Activated CD4-positive, alpha-beta T cell treated with anti-CD3 and anti-CD28 coated beads, Interleukin-2, amount 50 U/mL, for 16 hours (primary cell): ENCODE data around the gene TTLL13.

ENCODE experiments used
- DNase-seq: peaks from one replicate; pipeline ENCODE4 v3.0.0-alpha.2; 2020

TTLL13 gene, protein sequence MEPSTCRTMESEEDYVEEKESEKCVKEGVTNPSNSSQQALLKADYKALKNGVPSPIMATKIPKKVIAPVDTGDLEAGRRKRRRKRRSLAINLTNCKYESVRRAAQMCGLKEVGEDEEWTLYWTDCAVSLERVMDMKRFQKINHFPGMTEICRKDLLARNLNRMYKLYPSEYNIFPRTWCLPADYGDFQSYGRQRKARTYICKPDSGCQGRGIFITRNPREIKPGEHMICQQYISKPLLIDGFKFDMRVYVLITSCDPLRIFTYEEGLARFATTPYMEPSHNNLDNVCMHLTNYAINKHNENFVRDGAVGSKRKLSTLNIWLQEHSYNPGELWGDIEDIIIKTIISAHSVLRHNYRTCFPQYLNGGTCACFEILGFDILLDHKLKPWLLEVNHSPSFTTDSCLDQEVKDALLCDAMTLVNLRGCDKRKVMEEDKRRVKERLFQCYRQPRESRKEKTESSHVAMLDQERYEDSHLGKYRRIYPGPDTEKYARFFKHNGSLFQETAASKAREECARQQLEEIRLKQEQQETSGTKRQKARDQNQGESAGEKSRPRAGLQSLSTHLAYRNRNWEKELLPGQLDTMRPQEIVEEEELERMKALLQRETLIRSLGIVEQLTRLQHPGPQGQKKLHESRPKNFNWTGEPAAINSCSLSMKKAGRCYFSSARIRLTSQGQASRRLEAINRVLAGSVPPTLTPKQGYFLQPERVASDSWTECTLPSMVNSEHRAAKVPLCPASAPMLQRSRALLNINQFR

GRCh38 chr15:90249203-90249863 lies at the start of gene TTLL13:
Gene TTLL13, plus strand, starts transcription at chr15:90249556. Its CDS starts 1,075 bp downstream, at chr15:90250631.
- DNase-seq: peak; percentile 58

- DNase-seq: no peak
Measured at GRCh38 chr15:90200534-90201129, 48.7 kb upstream of the TTLL13 start.

DNA sequence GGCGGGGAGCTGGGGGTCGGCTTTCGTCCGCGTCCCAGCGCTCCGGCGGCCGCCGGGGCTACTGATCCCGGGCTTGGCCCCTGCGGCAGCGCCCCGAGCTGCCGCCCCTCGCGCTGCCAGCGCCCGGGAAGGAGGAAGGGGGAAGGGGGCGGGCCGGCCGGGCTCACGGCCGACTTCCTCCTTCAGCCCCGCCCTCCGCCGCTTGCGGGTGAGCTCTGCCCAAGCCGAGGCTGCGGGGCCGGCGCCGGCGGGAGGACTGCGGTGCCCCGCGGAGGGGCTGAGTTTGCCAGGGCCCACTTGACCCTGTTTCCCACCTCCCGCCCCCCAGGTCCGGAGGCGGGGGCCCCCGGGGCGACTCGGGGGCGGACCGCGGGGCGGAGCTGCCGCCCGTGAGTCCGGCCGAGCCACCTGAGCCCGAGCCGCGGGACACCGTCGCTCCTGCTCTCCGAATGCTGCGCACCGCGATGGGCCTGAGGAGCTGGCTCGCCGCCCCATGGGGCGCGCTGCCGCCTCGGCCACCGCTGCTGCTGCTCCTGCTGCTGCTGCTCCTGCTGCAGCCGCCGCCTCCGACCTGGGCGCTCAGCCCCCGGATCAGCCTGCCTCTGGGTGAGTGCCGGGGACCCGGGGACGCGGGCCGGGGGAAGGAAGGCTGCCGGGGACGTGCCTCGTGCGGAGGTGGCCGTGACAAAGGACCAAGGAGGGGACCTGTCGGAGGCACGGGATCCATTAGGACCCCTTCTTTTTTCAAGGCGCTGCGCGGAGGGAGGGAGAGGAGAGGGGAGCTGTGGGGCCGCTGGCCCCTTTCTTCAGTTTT lies 48.0 kb upstream of the TTLL13 start, which contains the start of gene SEMA4B:
TSS of gene SEMA4B (plus strand) at position 201 of the 814 bp plus-strand sequence. CDS start at position 450, 249 bp downstream.
- DNase-seq: peak; percentile 62

DNA sequence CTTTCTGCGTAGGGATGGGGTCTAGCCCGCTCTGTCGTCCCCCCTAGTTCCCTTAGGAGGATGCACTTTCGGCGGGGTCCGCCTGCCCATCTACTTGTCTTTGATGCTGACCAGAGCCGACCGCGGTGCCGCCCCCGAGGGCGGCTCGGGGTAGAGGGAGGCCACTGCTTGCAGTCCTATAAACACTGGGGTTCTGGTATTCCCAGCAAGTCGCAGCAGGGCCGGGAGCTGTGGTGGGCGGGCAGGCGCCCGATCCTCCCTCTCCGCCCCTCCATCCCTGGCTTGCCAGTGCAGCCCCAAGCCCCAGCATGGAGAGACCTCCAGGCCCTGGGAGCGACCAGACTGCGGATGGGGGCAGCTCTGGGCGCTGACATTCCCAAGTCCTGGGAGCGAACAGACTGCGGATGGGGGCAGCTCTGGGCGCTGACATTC lies 47.4 kb upstream of the TTLL13 start:
- no peak for DNase-seq

- DNase-seq: no peak
Measured at GRCh38 chr15:90202929-90203328, 46.4 kb upstream of the TTLL13 start.

DNA sequence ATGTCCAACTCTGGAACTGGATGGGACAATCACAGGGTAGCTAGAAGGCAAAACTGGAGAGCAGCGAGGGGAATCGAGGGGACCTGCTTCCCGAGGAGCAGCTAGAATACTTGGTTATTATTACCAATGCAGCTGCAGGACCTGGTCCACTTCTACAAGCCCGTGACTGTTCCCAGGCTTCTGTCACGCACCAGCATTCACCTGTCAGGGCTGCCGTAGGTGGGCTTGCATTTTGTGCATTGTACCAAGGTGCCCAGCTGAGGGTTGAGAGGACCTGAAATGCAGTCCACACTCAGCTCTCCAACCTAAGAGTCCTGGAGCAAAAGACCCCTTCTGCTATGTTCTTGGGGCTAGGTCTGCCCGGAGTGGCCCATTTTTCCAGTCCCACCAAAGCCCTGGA lies 45.9 kb upstream of the TTLL13 start:
- no peak for DNase-seq

GRCh38 chr15:90203922-90204321 lies 45.4 kb upstream of the TTLL13 start:
- no peak for DNase-seq

GRCh38 chr15:90205050-90205848 lies 44.1 kb upstream of the TTLL13 start:
- no peak for DNase-seq

- no peak for DNase-seq
Measured at GRCh38 chr15:90205886-90206285, 43.5 kb upstream of the TTLL13 start.

- DNase-seq: no peak
Measured at GRCh38 chr15:90207252-90207651, 42.1 kb upstream of the TTLL13 start.

DNA sequence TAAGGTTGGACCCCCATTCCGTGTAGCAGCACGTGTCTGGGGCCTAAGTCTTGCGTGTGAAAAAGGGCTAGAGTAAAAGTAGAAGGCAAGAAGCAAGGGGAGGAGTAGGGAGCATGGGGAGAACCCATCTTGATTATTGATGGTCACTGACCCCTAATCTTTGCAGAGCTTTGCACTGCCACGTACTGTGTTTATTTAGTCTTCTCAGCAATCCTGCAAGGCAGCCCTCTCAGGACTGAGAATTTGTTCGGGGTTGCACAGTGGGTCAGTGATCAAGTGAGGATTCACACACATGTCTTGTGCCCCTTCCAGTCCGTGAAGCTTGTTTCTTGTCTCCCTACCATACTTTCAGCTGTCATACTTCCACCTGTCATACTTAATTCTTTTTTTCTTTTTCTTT lies 41.0 kb upstream of the TTLL13 start:
- DNase-seq: no peak

DNA sequence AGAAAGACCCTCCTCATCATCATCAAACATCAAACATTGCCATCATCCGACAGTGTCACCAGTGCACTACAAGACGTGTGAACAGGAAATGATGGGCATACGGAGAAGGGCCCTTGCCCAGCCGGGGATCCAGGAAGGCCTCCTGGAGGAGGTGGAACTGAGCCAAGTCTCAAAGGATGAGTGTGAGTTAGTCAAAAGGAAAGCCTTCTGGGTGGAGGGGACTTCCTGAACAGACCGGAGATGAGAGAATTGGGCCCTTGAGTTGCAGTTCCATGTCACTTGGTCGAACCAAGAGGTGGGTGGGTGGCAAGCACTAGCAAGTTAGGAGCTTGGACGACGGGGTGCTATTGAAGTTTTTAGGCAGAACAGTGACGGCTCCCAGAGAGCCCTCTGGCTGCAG lies 39.8 kb upstream of the TTLL13 start:
- DNase-seq: peak; percentile 58

DNA sequence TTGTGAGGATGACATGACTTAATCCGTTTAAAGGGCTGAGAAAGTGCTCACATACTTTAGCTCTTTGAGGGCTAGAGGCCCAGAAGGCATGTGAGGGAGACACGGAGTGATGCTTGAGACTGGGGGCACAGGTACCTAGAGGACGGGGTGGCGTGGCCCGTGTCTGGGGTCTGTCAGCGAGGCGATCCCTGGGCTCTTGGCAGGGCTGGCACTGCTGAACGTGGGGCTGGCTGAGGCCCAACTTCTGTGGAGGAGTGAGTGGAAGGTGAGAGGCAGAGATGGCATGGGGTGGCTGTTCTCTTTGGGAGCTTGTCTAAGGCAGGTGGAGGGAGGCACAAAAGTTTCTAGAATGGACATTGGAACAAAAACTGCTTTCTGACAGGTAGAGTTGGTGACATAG lies 38.8 kb upstream of the TTLL13 start:
- DNase-seq: no peak

GRCh38 chr15:90211009-90211408 lies 38.3 kb upstream of the TTLL13 start:
- DNase-seq: no peak

GRCh38 chr15:90211440-90212143 lies 37.8 kb upstream of the TTLL13 start:
- no peak for DNase-seq

GRCh38 chr15:90212221-90213098 lies 36.9 kb upstream of the TTLL13 start:
- DNase-seq: no peak

- no peak for DNase-seq
Measured at GRCh38 chr15:90213122-90213817, 36.1 kb upstream of the TTLL13 start.

- no peak for DNase-seq
Measured at GRCh38 chr15:90213818-90214204, 35.5 kb upstream of the TTLL13 start.
